HG03354 (cell line): ENCODE measurements around the gene TUBB2B.
A peak's percentile ranks its signal among the peaks of the same experiment; 100 is the strongest.

ENCODE experiments used
- ATAC-seq: cut with Tn5 transposase; IDR thresholded peaks from one replicate; pipeline ENCODE4 v1.9.1; 2021; ENCODE audit warnings: mild to moderate bottlenecking; ENCODE audit not compliant: unreplicated experiment, poor library complexity, severe bottlenecking

TUBB2B gene

GRCh38 chr6:3227363-3228045 lies at the start of gene TUBB2B:
TSS of gene TUBB2B (minus strand) at chr6:3227653. CDS start at chr6:3227543, 110 bp downstream.
- no peak for ATAC-seq

DNA sequence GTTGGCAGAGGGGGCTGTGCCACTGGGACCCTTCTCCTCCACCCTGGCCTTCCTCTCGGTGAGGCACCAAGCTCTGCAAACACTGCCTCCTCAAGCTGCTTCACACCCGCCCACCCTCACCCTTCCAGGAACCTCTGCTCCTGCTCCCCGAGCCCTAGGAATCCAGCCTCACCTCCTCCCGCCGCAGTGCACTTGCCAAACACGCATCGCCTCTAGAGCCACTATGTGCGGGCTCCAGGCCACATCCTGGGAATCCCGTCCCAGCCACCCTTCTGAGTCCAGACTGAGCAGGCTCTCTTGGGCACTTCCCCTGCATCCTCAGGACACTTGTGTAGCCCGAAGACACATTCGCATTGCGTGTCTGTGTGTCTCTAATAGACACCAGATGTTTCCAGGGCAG lies 49.8 kb upstream of the TUBB2B start:
- no peak for ATAC-seq

DNA sequence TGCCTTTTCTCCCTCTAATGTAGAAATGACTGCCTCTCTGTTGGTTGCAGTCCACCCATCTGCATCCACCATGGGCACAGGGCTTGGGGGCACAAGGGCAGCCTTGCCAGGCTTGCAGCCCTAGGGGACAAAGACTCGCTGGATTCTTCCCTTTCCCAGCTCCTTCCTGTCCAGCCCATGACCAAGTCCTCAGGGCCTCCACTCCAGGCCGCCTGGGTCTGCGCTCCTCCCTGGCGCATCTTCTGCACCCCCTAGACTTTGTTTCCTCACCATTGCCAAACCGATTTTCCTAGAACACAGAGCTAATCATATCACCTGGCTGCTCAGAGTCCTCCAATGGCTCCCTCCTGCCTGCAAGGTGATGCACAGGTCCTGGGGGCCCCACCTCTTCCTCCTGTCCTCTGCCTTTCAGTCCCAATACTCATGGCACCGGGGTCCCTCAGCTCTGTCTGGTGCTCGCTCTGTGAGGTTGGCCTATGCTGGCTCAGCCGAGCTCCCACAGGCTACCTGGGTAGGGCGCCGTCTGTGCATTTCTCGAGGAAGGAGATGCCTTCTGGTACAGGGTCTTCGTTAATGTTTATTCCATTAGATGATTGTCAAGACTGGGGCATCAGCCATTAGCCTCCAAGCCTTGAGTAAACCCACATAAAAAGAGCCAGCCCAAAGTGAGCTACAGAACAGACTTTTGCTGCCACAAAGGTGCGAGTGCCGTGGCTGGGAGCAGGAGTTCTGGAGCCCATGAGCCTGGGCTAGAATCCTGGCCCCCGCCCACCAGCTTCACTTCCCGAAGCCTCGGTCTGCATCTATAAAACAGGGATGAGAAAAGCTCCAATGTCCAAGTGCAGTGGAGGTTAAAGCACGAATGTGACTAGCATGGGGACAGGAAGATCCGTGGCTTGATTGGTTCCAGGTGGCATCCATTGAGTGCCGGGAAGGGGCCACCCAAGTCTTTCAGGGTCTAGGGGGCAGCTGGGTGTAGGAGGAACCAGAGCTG lies 49.0 kb upstream of the TUBB2B start:
- ATAC-seq, result no peak

- no peak for ATAC-seq
These were observed 46.5 kb upstream of the TUBB2B start for GRCh38 chr6:3273707-3274521.

DNA sequence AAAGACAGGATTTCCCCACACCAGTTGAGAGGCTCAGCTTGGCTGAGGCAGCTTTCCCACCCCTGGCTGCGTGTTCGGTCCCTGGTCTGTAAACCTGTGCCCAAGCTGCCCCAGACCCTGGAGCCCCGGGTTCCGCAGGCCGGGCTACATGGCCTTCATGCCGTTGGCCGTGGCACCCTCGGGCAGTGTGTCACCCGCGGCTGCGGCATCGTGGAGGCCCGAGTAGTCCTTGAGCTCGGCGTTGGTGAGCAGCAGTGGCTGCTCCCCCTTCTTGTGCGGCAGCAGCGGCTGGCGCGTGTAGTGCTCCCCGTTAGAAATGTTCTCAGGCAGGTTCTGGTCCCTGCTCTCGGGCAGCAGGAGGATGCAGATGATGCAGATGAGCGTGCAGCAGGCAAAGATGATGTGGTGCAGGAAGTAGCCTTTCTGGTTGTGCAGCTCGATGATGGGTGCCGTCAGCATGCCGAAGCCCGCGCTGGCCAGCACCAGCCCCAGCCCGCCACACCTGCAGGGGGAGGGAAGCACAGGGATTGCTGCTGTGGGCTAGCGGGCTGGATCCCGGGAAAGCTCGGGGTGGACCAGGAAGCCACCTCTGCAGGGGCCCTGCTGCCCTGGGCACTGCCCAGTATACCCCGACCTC lies 45.6 kb upstream of the TUBB2B start:
- no peak for ATAC-seq

- no peak for ATAC-seq
These were observed 44.3 kb upstream of the TUBB2B start for GRCh38 chr6:3271756-3272155.

- no peak for ATAC-seq
These were observed 42.8 kb upstream of the TUBB2B start for GRCh38 chr6:3270258-3270657.

DNA sequence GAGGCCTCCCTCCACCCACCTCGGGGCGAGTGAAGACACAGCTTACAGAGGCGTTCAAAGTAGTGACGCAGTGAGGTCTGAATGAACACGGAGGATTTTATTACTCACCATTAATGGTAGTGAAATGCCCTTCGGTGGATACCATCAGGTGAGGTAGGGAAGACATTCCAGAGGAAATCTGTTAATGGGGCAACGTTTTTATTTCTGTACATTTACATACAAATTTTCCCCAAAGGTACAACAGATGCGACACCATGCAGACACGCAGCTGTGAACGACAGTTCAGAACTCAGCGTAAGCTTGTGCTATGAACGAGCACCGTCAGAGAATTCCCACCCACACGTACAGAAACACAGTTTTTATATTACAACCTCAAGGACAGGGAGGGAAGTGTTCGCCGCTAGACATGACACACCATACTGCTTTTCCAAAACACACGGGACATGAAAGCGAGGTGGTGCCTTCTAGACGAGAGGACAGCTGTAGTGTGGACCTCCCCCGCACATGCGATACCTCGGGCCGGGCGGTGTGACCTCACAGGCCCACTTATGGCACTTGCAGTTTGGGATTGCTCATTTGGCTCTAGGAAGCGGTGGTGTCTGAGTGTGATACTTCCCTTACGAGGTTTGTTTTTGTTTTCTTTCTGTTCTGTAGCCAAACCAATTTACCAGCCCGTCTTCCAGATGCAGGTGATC lies 42.0 kb upstream of the TUBB2B start:
- ATAC-seq, result no peak

GRCh38 chr6:3268680-3269079 lies 41.2 kb upstream of the TUBB2B start:
- ATAC-seq, result no peak

GRCh38 chr6:3267162-3267561 lies 39.7 kb upstream of the TUBB2B start:
- no peak for ATAC-seq

- no peak for ATAC-seq
These were observed 38.7 kb upstream of the TUBB2B start for GRCh38 chr6:3266170-3266569.

- ATAC-seq, result no peak
These were observed 38.2 kb upstream of the TUBB2B start for GRCh38 chr6:3265671-3266070.

DNA sequence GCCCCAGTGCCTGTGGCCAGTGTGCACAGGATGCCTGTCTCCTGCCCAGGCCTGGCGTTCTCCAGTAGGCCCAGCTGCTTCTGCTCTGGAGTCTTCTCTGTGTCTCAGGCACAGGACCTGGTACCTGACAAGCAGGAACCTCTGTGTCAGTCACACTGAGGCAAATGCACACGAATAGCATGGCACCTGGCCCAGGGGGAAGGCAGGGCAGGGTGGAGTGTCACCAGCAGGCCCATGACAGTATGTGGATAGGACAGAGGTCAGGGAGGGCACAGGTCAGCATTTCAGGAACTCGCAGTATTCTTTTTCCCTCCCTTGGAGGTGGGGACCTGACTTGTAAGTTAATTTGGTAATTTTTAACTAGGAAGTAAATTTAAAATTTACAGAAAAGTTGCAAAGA lies 36.9 kb upstream of the TUBB2B start:
- no peak for ATAC-seq

- no peak for ATAC-seq
These were observed 35.6 kb upstream of the TUBB2B start for GRCh38 chr6:3263096-3263495.

GRCh38 chr6:3261921-3262320 lies 34.5 kb upstream of the TUBB2B start:
- no peak for ATAC-seq

DNA sequence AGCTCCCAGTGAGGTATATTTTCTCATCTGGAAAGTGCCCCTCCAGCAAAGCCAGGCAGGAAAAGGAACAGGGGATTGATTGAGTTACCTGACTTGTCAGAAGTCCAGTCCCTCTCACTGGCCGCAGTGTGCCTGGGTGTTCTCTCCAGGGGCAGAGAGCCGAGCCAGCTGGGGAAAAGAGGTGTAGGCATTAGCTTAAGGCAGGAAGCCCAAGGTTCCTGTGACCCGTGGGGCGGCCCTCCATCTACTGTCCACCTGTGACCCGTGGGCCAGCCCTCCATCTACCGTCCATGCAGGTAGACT lies 34.0 kb upstream of the TUBB2B start:
- ATAC-seq, result no peak

GRCh38 chr6:3260772-3261517 lies 33.5 kb upstream of the TUBB2B start:
- no peak for ATAC-seq

DNA sequence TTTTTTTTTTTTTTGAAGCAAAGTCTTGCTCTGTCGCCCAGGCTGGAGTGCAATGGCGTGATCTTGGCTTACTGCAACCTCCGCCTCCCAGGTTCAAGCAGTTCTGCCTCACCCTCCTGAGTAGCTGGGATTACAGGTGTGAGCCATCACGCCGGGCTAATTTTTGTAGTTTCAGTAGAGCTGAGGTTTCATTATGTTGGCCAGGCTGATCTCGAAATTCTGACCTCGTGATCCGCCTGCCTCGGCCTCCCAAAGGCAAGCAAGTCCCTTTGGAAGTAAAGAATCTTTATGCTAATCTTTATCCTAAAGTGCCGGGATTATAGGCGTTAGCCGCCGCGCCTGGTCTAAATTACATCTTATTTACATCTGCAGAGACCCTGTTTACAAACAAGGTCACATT lies 32.8 kb upstream of the TUBB2B start:
- no peak for ATAC-seq

- ATAC-seq, result peak; percentile 44
These were observed 32.1 kb upstream of the TUBB2B start for GRCh38 chr6:3259491-3259958.
